C4-2B (cell line): Measurements from ENCODE around the gene GMDS.

Source experiments
- H3K27ac ChIP-seq: fragments of 450-650 bp; 2 replicates; pipeline ENCODE4 v1.5.1; 2017
- CTCF ChIP-seq: fragments of 450-650 bp; conservative IDR thresholded peaks from 2 replicates; pipeline ENCODE4 v1.5.1; 2017; ENCODE audit warnings: mild to moderate bottlenecking
- ZFX ChIP-seq: fragments of 450-650 bp; IDR thresholded peaks from 2 replicates; pipeline ENCODE4 v1.6.1; 2017

The GMDS gene

GRCh38 chr6:1643830-1644445, 601.5 kb downstream of the GMDS start:
- no peak overlapping the region for H3K27ac ChIP-seq
- no peak for TF ChIP-seq ZFX
- TF ChIP-seq CTCF: no peak

GRCh38 chr6:1643111-1643510, 602.3 kb downstream of the GMDS start:
- TF ChIP-seq ZFX (no peak), CTCF (no peak)
- H3K27ac ChIP-seq: no peak overlapping the region

- H3K27ac ChIP-seq: peak overlapping the region; percentile 52
- TF ChIP-seq CTCF (no peak), ZFX (no peak)
Observed at GRCh38 chr6:1641343-1641885, 604.0 kb downstream of the GMDS start.

- peak overlapping the region; percentile 52 for H3K27ac ChIP-seq
- TF ChIP-seq CTCF (no peak), ZFX (no peak)
Observed at GRCh38 chr6:1640476-1640875, 604.9 kb downstream of the GMDS start.

GRCh38 chr6:1639430-1639829, 606.0 kb downstream of the GMDS start:
- 0 out of 2 replicates have a peak overlapping the region, but pooled peaks have one; percentile 52 for H3K27ac ChIP-seq
- TF ChIP-seq CTCF (no peak), ZFX (no peak)

GRCh38 chr6:1636971-1637871, 608.2 kb downstream of the GMDS start:
- peak overlapping the region; percentile 3; the same call in 1 of the 2 replicates for H3K27ac ChIP-seq
- TF ChIP-seq CTCF (no peak), ZFX (no peak)

- no peak overlapping the region for H3K27ac ChIP-seq
Observed at GRCh38 chr6:1636272-1636825, 609.1 kb downstream of the GMDS start.

More at GRCh38 chr6:1636272-1636825, 609.1 kb downstream of the GMDS start:
- TF ChIP-seq CTCF (no peak), ZFX (no peak)
